Cardiac muscle cell (in vitro differentiated cells and primary cell): ENCODE measurements around the gene CDHR4. TPM values are rescaled to one million over a fixed set of nuclear protein-coding genes. Genes with fewer than 3 reads are reported as not detected.

Experiments
- DNase-seq, 2 donors: peaks; one replicate each; pipeline versions ENCODE4 v3.0.0 to v3.0.0-alpha.2; 2010 to 2017; ENCODE audit warnings: low read depth in 1 of 2, low spot score in 1 of 2
- H3K27ac ChIP-seq: fragments of 200-600 bp; sonication (generic); 2 replicates; pipeline ENCODE4 v1.5.1; 2016
- H3K27me3 ChIP-seq: fragments of 200-600 bp; sonication (generic); 2 replicates; pipeline ENCODE4 v1.6.0; 2016; ENCODE audit warnings: control low read depth
- H3K36me3 ChIP-seq: fragments of 200-600 bp; sonication (generic); 2 replicates; pipeline ENCODE4 v1.5.1; 2016; ENCODE audit warnings: control low read depth
- H3K4me1 ChIP-seq: fragments of 200-600 bp; sonication (generic); 2 replicates; pipeline ENCODE4 v1.8.1; 2017; ENCODE audit warnings: low read depth, mild to moderate bottlenecking, mixed run types
- H3K4me3 ChIP-seq: fragments of 200-600 bp; sonication (generic); 2 replicates; pipeline ENCODE4 v1.5.1; 2016; ENCODE audit warnings: mild to moderate bottlenecking
- H3K9me3 ChIP-seq: fragments of 200-600 bp; sonication (generic); 2 replicates; pipeline ENCODE4 v1.5.1; 2017; ENCODE audit warnings: low read depth, mild to moderate bottlenecking, control low read depth
- CTCF ChIP-seq: IDR thresholded peaks from 2 replicates; pipeline ENCODE4 v1.5.1; 2012; ENCODE audit warnings: low read depth, mild to moderate bottlenecking, low read length
- polyA plus RNA-seq: library from polyadenylated mRNA; unstranded; fragments of >200 nt; fragmentation: Nextera tagmentation; extraction: Ambion mirVana; gene quantifications from 2 replicates; pipeline ENCODE4 v1.2.1, GENCODE V29; 2016
- total RNA-seq: library from RNA; depleted of rRNA; stranded (reverse); fragments of >200 nt; gene quantifications from 2 replicates; pipeline ENCODE4 v1.2.3, GENCODE V29; 2016

The CDHR4 gene
- total and polyA plus RNA-seq, 2 experiments from 2014 or later = 0.27 TPM; not detected in 1

- TF ChIP-seq CTCF = no peak
Observed at GRCh38 chr3:49771340-49771938, 28.2 kb downstream of the CDHR4 start.

GRCh38 chr3:49769926-49770325 is 29.7 kb downstream of the CDHR4 start:
- Histone ChIP-seq H3K4me3 (no peak overlapping the region), H3K4me1 (no peaks in the 10 kb centered on the region), H3K9me3 (no peaks in the 10 kb centered on the region), H3K27me3 (no peaks in the 10 kb centered on the region), H3K27ac (no peak overlapping the region), H3K36me3 (peaks cover 9% of the 10 kb centered on the region)
- no peak for TF ChIP-seq CTCF
- no peak for DNase-seq

More at GRCh38 chr3:49771340-49771938, 28.2 kb downstream of the CDHR4 start:
- Histone ChIP-seq H3K27me3 (no peaks in the 10 kb centered on the region), H3K4me1 (no peaks in the 10 kb centered on the region), H3K27ac (no peak overlapping the region), H3K9me3 (no peaks in the 10 kb centered on the region), H3K36me3 (peaks cover 9% of the 10 kb centered on the region), H3K4me3 (no peak overlapping the region)
- no peak for DNase-seq

GRCh38 chr3:49769286-49769915 is 30.3 kb downstream of the CDHR4 start:
- Histone ChIP-seq H3K27ac (no peak overlapping the region), H3K36me3 (peaks cover 9% of the 10 kb centered on the region), H3K27me3 (no peaks in the 10 kb centered on the region), H3K4me3 (no peak overlapping the region), H3K9me3 (no peaks in the 10 kb centered on the region), H3K4me1 (no peaks in the 10 kb centered on the region)
- no peak for TF ChIP-seq CTCF
- no peak for DNase-seq

GRCh38 chr3:49763981-49764380 is 35.7 kb downstream of the CDHR4 start:
- no peak for DNase-seq
- no peak overlapping the region for H3K4me3 ChIP-seq
- no peaks in the 10 kb centered on the region for H3K4me1 ChIP-seq
- no peak for TF ChIP-seq CTCF
- no peaks in the 10 kb centered on the region for H3K27me3 ChIP-seq
- H3K36me3 ChIP-seq = no peaks in the 10 kb centered on the region
- no peak overlapping the region for H3K27ac ChIP-seq
- no peaks in the 10 kb centered on the region for H3K9me3 ChIP-seq

- H3K36me3 ChIP-seq = no peaks in the 10 kb centered on the region
- H3K27ac ChIP-seq = no peak overlapping the region
- H3K27me3 ChIP-seq = no peaks in the 10 kb centered on the region
- no peaks in the 10 kb centered on the region for H3K9me3 ChIP-seq
- no peaks in the 10 kb centered on the region for H3K4me1 ChIP-seq
- no peak for DNase-seq
- no peak for TF ChIP-seq CTCF
- no peak overlapping the region for H3K4me3 ChIP-seq
Observed at GRCh38 chr3:49761661-49762060, 38.0 kb downstream of the CDHR4 start.
